ENCODE measurements around the gene CA6. TPM values are rescaled to one million over a fixed set of nuclear protein-coding genes. Genes with fewer than 3 reads are reported as not detected.

Gene CA6
- total RNA-seq, 1 experiment from 2014 or later = 0.11 TPM

- Mint-ChIP-seq H3K27ac (peak overlapping the region; percentile 57; the same call in 1 of the 2 replicates), H3K27me3 (ENCODE audit: low read depth) (no peaks in the 10 kb centered on the region), H3K9me3 (peaks cover 8% of the 10 kb centered on the region), H3K4me3 (no peak overlapping the region), H3K36me3 (peaks cover 6% of the 10 kb centered on the region), H3K4me1 (0 out of 2 replicates have a peak, but pooled peaks cover 2% of the 10 kb centered on the region)
- DNase-seq (ENCODE audit: low spot score) (peak; percentile 81), ATAC-seq (peak; percentile 92)
- ChIA-PET CTCF (interaction anchor here (0.9 to 6.1 kb wide), 7 partner anchors 12 to 139 kb away, joined by 3 to 50 read pairs (median 5); no protein-coding TSS in a partner anchor), POLR2A (no interaction called here)
- TF ChIP-seq CTCF (IDR thresholded peaks at IDR 0.05) = peak; percentile 82
- TF ChIP-seq ZNF423 (CRISPR knock-in tag; IDR thresholded peaks at IDR 0.05) = no peak
- no peak for TF ChIP-seq USF2 (CRISPR knock-in tag; IDR thresholded peaks at IDR 0.05)
These were observed 42.4 kb downstream of the CA6 start for GRCh38 chr1:8987881-8988617.

GRCh38 chr1:8988618-8988967, 42.9 kb downstream of the CA6 start:
- ChIA-PET POLR2A (no interaction called here), CTCF (interaction anchor here (1.1 to 6.1 kb wide), 4 partner anchors 16 to 140 kb away, joined by 3 to 50 read pairs (median 25); no protein-coding TSS in a partner anchor)
- H3K27me3 Mint-ChIP-seq (ENCODE audit: low read depth) = no peaks in the 10 kb centered on the region
- DNase-seq (ENCODE audit: low spot score) = no peak
- no peak for ATAC-seq
- no peak overlapping the region for H3K4me3 Mint-ChIP-seq
- peaks cover 8% of the 10 kb centered on the region for H3K36me3 Mint-ChIP-seq
- H3K27ac Mint-ChIP-seq = no peak overlapping the region
- 0 out of 2 replicates have a peak, but pooled peaks cover 2% of the 10 kb centered on the region for H3K4me1 Mint-ChIP-seq
- TF ChIP-seq NR1H2 (CRISPR knock-in tag; IDR thresholded peaks at IDR 0.05) = no peak
- TF ChIP-seq HMGA2 (CRISPR knock-in tag; IDR thresholded peaks at IDR 0.05) = no peak
- no peak for TF ChIP-seq KAT7 (CRISPR knock-in tag; IDR thresholded peaks at IDR 0.05; ENCODE audit: borderline replicate concordance)
- no peak for TF ChIP-seq NR2C2 (CRISPR knock-in tag; IDR thresholded peaks at IDR 0.05)
- no peak for TF ChIP-seq SP1 (CRISPR knock-in tag; conservative IDR thresholded peaks at IDR 0.05)
- TF ChIP-seq MXD4 (CRISPR knock-in tag; IDR thresholded peaks at IDR 0.05; ENCODE audit: borderline replicate concordance) = no peak
- TF ChIP-seq FOXP1 (CRISPR knock-in tag; IDR thresholded peaks at IDR 0.05; ENCODE audit: borderline replicate concordance) = no peak
- TF ChIP-seq USF2 (CRISPR knock-in tag; IDR thresholded peaks at IDR 0.05) = no peak
- no peak for TF ChIP-seq RELA (CRISPR knock-in tag; IDR thresholded peaks at IDR 0.05; ENCODE audit: borderline replicate concordance)
- no peak for TF ChIP-seq GRHL2 (CRISPR knock-in tag; IDR thresholded peaks at IDR 0.05; ENCODE audit: insufficient replicate concordance, severe bottlenecking)
- TF ChIP-seq TEAD1 (CRISPR knock-in tag; IDR thresholded peaks at IDR 0.05) = no peak
- TF ChIP-seq ATF1 (CRISPR knock-in tag; IDR thresholded peaks at IDR 0.05) = no peak
- no peak for TF ChIP-seq USF1 (CRISPR knock-in tag; IDR thresholded peaks at IDR 0.05)
- peaks cover 11% of the 10 kb centered on the region for H3K9me3 Mint-ChIP-seq

- Mint-ChIP-seq H3K4me1 (0 out of 2 replicates have a peak, but pooled peaks cover 2% of the 10 kb centered on the region), H3K27me3 (ENCODE audit: low read depth) (no peaks in the 10 kb centered on the region), H3K9me3 (peaks cover 11% of the 10 kb centered on the region), H3K4me3 (no peak overlapping the region), H3K27ac (no peak overlapping the region), H3K36me3 (peaks cover 8% of the 10 kb centered on the region)
- no peak for ATAC-seq
- POLR2A ChIA-PET = no interaction called here
- DNase-seq (ENCODE audit: low spot score) = no peak
- CTCF ChIA-PET = interaction anchor here (0.6 to 6.1 kb wide), 7 partner anchors 16 to 140 kb away, joined by 3 to 50 read pairs (median 3); no protein-coding TSS in a partner anchor
- TF ChIP-seq FOXP1 (CRISPR knock-in tag; IDR thresholded peaks at IDR 0.05; ENCODE audit: borderline replicate concordance) (no peak), USF1 (CRISPR knock-in tag; IDR thresholded peaks at IDR 0.05) (no peak), IRF1 (CRISPR knock-in tag; IDR thresholded peaks at IDR 0.05) (no peak), HMGA2 (CRISPR knock-in tag; IDR thresholded peaks at IDR 0.05) (no peak), GABPB1 (CRISPR knock-in tag; IDR thresholded peaks at IDR 0.05) (no peak), ZBTB43 (CRISPR knock-in tag; IDR thresholded peaks at IDR 0.05) (no peak)
These were observed 43.4 kb downstream of the CA6 start for GRCh38 chr1:8989061-8989460.

Measured in WTC11 (cell line).